ENCODE data around the gene RASGRP4. TPM values are rescaled to one million over a fixed set of nuclear protein-coding genes. Genes with fewer than 3 reads are reported as not detected.

RASGRP4 gene
- polyA plus RNA-seq, 3 donors: 30.2 to 141 (median 50.3) TPM

GRCh38 chr19:38374332-38375097, 51.5 kb downstream of the RASGRP4 start, which contains the start of gene PSMD8:
Gene PSMD8 (plus strand): TSS chr19:38374571. CDS start chr19:38374602, 31 bp downstream.
- peak; percentile 100 for DNase-seq
- Histone ChIP-seq H3K4me3 (replicated peaks in 1 of 3; ENCODE audit: low read depth in 2 of 3, low read length in 3 of 3) (peak within 1 kb of the TSS; percentile 62 to 95 (median 75)), H3K27ac (ENCODE audit: low read depth in 1 of 2, low read length in 2 of 2) (peak within 1 kb of the TSS; percentile 68 to 92), H2AFZ (ENCODE audit: insufficient read depth, low read depth, low read length, poor library complexity, severe bottlenecking) (peak within 1 kb of the TSS; percentile 89), H3K79me2 (ENCODE audit: insufficient read depth, low read length) (peaks cover 29% of the 10 kb centered on the region), H3K4me2 (replicated peaks; ENCODE audit: extremely low read depth, low read length, poor library complexity, severe bottlenecking) (peak within 1 kb of the TSS; percentile 95), H4K20me1 (ENCODE audit: insufficient read depth, low read length) (peaks cover 32% of the 10 kb centered on the region), H3K27me3 (ENCODE audit: control insufficient read depth in 2 of 2, insufficient read depth in 2 of 2, low read length in 2 of 2) (no peaks in the 10 kb centered on the region), H3K9ac (ENCODE audit: insufficient read depth, low read length, poor library complexity, severe bottlenecking) (peak within 1 kb of the TSS; percentile 95), H3K9me3 (replicated peaks in 1 of 2; ENCODE audit: control insufficient read depth in 1 of 2, insufficient read depth in 1 of 2, low read length in 2 of 2) (no peaks in the 10 kb centered on the region), H3K4me1 (ENCODE audit: control insufficient read depth in 1 of 2, insufficient read depth in 2 of 2, low read length in 2 of 2) (peaks cover 18 to 23% of the 10 kb centered on the region in 2 donors), H3K36me3 (replicated peaks in 1 of 2; ENCODE audit: control insufficient read depth in 1 of 2, insufficient read depth in 2 of 2, low read length in 2 of 2) (peaks cover 10 to 33% of the 10 kb centered on the region in 2 donors)
- Mint-ChIP-seq H3K36me3 (peaks cover 13 to 35% of the 10 kb centered on the region in 2 donors), H3K9me3 (peaks cover 0 to 2% (median 0%) of the 10 kb centered on the region in 7 donors), H3K4me3 (peak within 1 kb of the TSS; percentile 99 to 100), H3K4me1 (peaks cover 24% of the 10 kb centered on the region), H3K27ac (peak within 1 kb of the TSS; percentile 97 to 99 (median 98)), H3K27me3 (ENCODE audit: low read depth in 3 of 3) (peaks cover 5 to 13% (median 8%) of the 10 kb centered on the region in 3 donors)
- WGBS (ENCODE audit: insufficient coverage): under 1% methylated on average over 63 of the region's 65 CpGs
- intact Hi-C loops (cut with micrococcal nuclease): loop anchor here (1.0 to 5.0 kb wide), 4 partner anchors 38 to 142 kb away; partner anchors contain the start of genes KCNK6 (in 1 of the 2) and YIF1B (in 1 of the 2)
- no peak for TF ChIP-seq CTCF (IDR thresholded peaks at IDR 0.05)

- Histone ChIP-seq H3K9ac (ENCODE audit: insufficient read depth, low read length, poor library complexity, severe bottlenecking) (peak overlapping the region; percentile 95), H4K20me1 (ENCODE audit: insufficient read depth, low read length) (peaks cover 27% of the 10 kb centered on the region), H3K9me3 (replicated peaks in 1 of 2; ENCODE audit: control insufficient read depth in 1 of 2, insufficient read depth in 1 of 2, low read length in 2 of 2) (no peaks in the 10 kb centered on the region), H3K79me2 (ENCODE audit: insufficient read depth, low read length) (peaks cover 29% of the 10 kb centered on the region), H3K4me1 (ENCODE audit: control insufficient read depth in 1 of 2, insufficient read depth in 2 of 2, low read length in 2 of 2) (peaks cover 18 to 23% of the 10 kb centered on the region in 2 donors), H3K36me3 (replicated peaks in 1 of 2; ENCODE audit: control insufficient read depth in 1 of 2, insufficient read depth in 2 of 2, low read length in 2 of 2) (peaks cover 4 to 27% of the 10 kb centered on the region in 2 donors), H3K4me3 (replicated peaks in 1 of 3; ENCODE audit: low read depth in 2 of 3, low read length in 3 of 3) (peak overlapping the region; percentile 23 to 95 (median 27)), H3K4me2 (replicated peaks; ENCODE audit: extremely low read depth, low read length, poor library complexity, severe bottlenecking) (peak overlapping the region; percentile 70), H3K27me3 (ENCODE audit: control insufficient read depth in 2 of 2, insufficient read depth in 2 of 2, low read length in 2 of 2) (no peaks in the 10 kb centered on the region), H2AFZ (ENCODE audit: insufficient read depth, low read depth, low read length, poor library complexity, severe bottlenecking) (peak overlapping the region; percentile 85), H3K27ac (ENCODE audit: low read depth in 1 of 2, low read length in 2 of 2) (peak overlapping the region; percentile 39 to 92)
- intact Hi-C loops (cut with micrococcal nuclease): loop anchor here (1.0 to 5.0 kb wide), 4 partner anchors 38 to 142 kb away; partner anchors contain the start of genes KCNK6 (in 1 of the 2) and YIF1B (in 1 of the 2)
- H3K27me3 Mint-ChIP-seq (ENCODE audit: low read depth in 3 of 3): peaks cover 5 to 13% (median 8%) of the 10 kb centered on the region in 3 donors
- H3K4me3 Mint-ChIP-seq: peak overlapping the region; percentile 63 to 80
- peak overlapping the region; percentile 86 to 97 (median 91) for H3K27ac Mint-ChIP-seq
- H3K9me3 Mint-ChIP-seq: peaks cover 0 to 2% (median 0%) of the 10 kb centered on the region in 7 donors
- 100% methylated on average over 1 of the region's 6 CpGs for WGBS (ENCODE audit: insufficient coverage)
- peaks cover 7 to 29% of the 10 kb centered on the region in 2 donors for H3K36me3 Mint-ChIP-seq
- DNase-seq: no peak
- TF ChIP-seq CTCF (IDR thresholded peaks at IDR 0.05): no peak
- H3K4me1 Mint-ChIP-seq: peaks cover 24% of the 10 kb centered on the region
These were observed 52.1 kb downstream of the RASGRP4 start for GRCh38 chr19:38373907-38374331.

Measured in CD14-positive monocyte (primary cell).